Measurements from ENCODE around the gene DUSP11.

- TF ChIP-seq YY1 (IDR thresholded peaks at IDR 0.05; ENCODE audit: low read depth) (no peak), TAF1 (IDR thresholded peaks at IDR 0.05; ENCODE audit: low read depth) (no peak), EGR1 (IDR thresholded peaks at IDR 0.05) (no peak), REST (IDR thresholded peaks at IDR 0.05; ENCODE audit: low read depth) (no peak), CREB1 (IDR thresholded peaks at IDR 0.05; ENCODE audit: low read depth) (no peak), USF1 (IDR thresholded peaks at IDR 0.05) (no peak), TCF12 (IDR thresholded peaks at IDR 0.05; ENCODE audit: low read depth) (no peak), RAD21 (IDR thresholded peaks at IDR 0.05; ENCODE audit: low read depth) (no peak), EP300 (IDR thresholded peaks at IDR 0.05; ENCODE audit: borderline replicate concordance) (no peak), TEAD4 (IDR thresholded peaks at IDR 0.05) (no peak)
- TF ChIP-seq, protein P1, sequence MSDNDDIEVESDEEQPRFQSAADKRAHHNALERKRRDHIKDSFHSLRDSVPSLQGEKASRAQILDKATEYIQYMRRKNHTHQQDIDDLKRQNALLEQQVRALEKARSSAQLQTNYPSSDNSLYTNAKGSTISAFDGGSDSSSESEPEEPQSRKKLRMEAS (IDR thresholded peaks at IDR 0.05) = no peak
Measured at GRCh38 chr2:73749314-73749713, 30.6 kb downstream of the DUSP11 start.
